ENCODE results near the gene TOGARAM2. TPM values are rescaled to one million over a fixed set of nuclear protein-coding genes. Genes with fewer than 3 reads are reported as not detected.

TOGARAM2 gene
- polyA plus RNA-seq, 1 donor (not counting 4 experiments of a cell fraction or from before 2014, with no cell fraction given): 0.10 TPM

DNA sequence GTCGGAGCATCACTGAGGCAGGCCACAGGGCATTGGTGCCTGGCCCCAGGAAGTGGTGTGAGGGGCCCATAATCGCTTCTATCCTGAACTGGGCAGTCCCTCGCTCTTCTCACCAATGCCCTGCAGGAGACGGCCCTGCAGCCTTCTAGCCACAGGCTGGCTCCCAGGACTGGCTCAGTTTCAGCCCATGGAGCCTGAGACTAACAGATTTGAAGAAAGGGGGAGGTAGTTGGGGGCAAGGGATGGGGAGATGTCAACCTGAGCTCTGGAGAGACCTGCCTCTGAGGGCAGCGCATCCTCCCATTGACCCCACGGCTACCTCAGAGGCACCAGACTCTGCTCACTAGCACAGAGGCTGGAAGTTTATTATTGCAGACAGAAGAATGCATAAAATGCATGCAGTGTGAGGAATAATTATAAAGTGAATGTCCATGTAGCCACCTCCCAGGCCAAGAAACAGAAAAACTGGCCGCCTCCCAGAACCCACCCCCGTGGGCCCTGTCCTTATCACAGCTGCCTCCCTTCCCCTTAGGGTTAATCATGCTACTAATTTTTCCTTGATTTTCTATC is 1.4 kb downstream of the TOGARAM2 start:
- Histone ChIP-seq H3K9ac (ENCODE audit: control insufficient read depth, extremely low read depth, insufficient read depth, low read length) (no peak overlapping the region), H3K27ac (ENCODE audit: control insufficient read depth, insufficient read depth, low read length) (no peak overlapping the region), H2AFZ (ENCODE audit: control insufficient read depth, low read length) (no peak overlapping the region), H3K4me3 (ENCODE audit: control insufficient read depth in 2 of 3, extremely low read depth in 1 of 3, insufficient read depth in 2 of 3, low read depth in 1 of 3, low read length in 3 of 3) (no peak overlapping the region), H3K36me3 (ENCODE audit: control insufficient read depth in 2 of 2, extremely low read depth in 1 of 2, insufficient read depth in 2 of 2, low read length in 2 of 2) (no peaks in the 10 kb centered on the region), H4K20me1 (ENCODE audit: control insufficient read depth, extremely low read depth, insufficient read depth, low read length) (no peaks in the 10 kb centered on the region), H3K4me1 (ENCODE audit: control insufficient read depth, extremely low read depth, insufficient read depth, low read length) (no peaks in the 10 kb centered on the region), H3K79me2 (ENCODE audit: control insufficient read depth, insufficient read depth, low read length) (no peaks in the 10 kb centered on the region), H3K9me1 (ENCODE audit: control insufficient read depth, extremely low read depth, insufficient read depth, low read length) (no peaks in the 10 kb centered on the region), H3K4me2 (ENCODE audit: control insufficient read depth, extremely low read depth, insufficient read depth, low read depth, low read length) (no peak overlapping the region), H3K27me3 (ENCODE audit: control insufficient read depth, extremely low read depth, insufficient read depth, low read length) (no peaks in the 10 kb centered on the region), H3K9me3 (ENCODE audit: control insufficient read depth, low read depth, low read length) (no peaks in the 10 kb centered on the region)
- no peak for TF ChIP-seq EZH2 (IDR thresholded peaks at IDR 0.05; ENCODE audit: low read length)
- TF ChIP-seq, protein P1, sequence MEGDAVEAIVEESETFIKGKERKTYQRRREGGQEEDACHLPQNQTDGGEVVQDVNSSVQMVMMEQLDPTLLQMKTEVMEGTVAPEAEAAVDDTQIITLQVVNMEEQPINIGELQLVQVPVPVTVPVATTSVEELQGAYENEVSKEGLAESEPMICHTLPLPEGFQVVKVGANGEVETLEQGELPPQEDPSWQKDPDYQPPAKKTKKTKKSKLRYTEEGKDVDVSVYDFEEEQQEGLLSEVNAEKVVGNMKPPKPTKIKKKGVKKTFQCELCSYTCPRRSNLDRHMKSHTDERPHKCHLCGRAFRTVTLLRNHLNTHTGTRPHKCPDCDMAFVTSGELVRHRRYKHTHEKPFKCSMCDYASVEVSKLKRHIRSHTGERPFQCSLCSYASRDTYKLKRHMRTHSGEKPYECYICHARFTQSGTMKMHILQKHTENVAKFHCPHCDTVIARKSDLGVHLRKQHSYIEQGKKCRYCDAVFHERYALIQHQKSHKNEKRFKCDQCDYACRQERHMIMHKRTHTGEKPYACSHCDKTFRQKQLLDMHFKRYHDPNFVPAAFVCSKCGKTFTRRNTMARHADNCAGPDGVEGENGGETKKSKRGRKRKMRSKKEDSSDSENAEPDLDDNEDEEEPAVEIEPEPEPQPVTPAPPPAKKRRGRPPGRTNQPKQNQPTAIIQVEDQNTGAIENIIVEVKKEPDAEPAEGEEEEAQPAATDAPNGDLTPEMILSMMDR (optimal IDR thresholded peaks at IDR 0.05 in 1 of 3, IDR thresholded peaks at IDR 0.05 in 1 of 3, conservative IDR thresholded peaks at IDR 0.05 in 1 of 3; ENCODE audit: extremely low read depth in 1 of 3, insufficient read depth in 2 of 3, low read length in 3 of 3): no peak
- dilution Hi-C loops (cut with MboI; ENCODE audit: extremely low pct_ligation_motif_present, low sequenced_read_pairs): no loop called here
- no peak for FAIRE-seq
- no peak for DNase-seq (ENCODE audit: low read depth, low spot score)

DNA sequence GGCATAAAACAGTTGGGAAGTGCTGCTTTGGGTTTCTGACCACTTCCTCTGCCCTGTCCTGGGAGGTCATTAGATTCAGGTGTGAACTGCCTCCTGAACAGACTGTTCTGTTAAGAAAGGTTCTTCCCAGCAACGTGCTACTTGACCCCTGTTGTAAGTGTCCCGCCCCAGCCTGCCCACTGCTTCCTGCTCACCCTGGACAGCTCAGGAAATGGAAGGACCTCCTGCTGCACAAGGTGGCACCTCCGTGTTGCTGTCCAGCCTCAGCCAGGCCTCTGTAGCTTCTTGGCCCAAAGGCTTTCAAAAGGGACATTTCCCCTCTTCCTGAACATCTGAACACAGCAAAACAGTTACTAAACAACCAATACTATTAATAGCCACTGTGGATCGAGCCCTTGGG is 5.3 kb downstream of the TOGARAM2 start:
- Histone ChIP-seq H4K20me1 (ENCODE audit: control insufficient read depth, extremely low read depth, insufficient read depth, low read length) (no peaks in the 10 kb centered on the region), H3K27me3 (ENCODE audit: control insufficient read depth, extremely low read depth, insufficient read depth, low read length) (no peaks in the 10 kb centered on the region), H3K4me3 (ENCODE audit: control insufficient read depth in 2 of 3, extremely low read depth in 1 of 3, insufficient read depth in 2 of 3, low read depth in 1 of 3, low read length in 3 of 3) (no peak overlapping the region), H3K27ac (ENCODE audit: control insufficient read depth, insufficient read depth, low read length) (no peak overlapping the region), H3K9ac (ENCODE audit: control insufficient read depth, extremely low read depth, insufficient read depth, low read length) (no peak overlapping the region), H3K36me3 (ENCODE audit: control insufficient read depth in 2 of 2, extremely low read depth in 1 of 2, insufficient read depth in 2 of 2, low read length in 2 of 2) (no peaks in the 10 kb centered on the region), H2AFZ (ENCODE audit: control insufficient read depth, low read length) (no peak overlapping the region), H3K79me2 (ENCODE audit: control insufficient read depth, insufficient read depth, low read length) (no peaks in the 10 kb centered on the region), H3K9me1 (ENCODE audit: control insufficient read depth, extremely low read depth, insufficient read depth, low read length) (no peaks in the 10 kb centered on the region), H3K9me3 (ENCODE audit: control insufficient read depth, low read depth, low read length) (no peaks in the 10 kb centered on the region), H3K4me2 (ENCODE audit: control insufficient read depth, extremely low read depth, insufficient read depth, low read depth, low read length) (no peak overlapping the region), H3K4me1 (ENCODE audit: control insufficient read depth, extremely low read depth, insufficient read depth, low read length) (no peaks in the 10 kb centered on the region)
- DNase-seq (ENCODE audit: low read depth, low spot score) (no peak), FAIRE-seq (no peak)
- TF ChIP-seq EZH2 (IDR thresholded peaks at IDR 0.05; ENCODE audit: low read length): no peak
- TF ChIP-seq, protein P1 (optimal IDR thresholded peaks at IDR 0.05 in 1 of 3, IDR thresholded peaks at IDR 0.05 in 1 of 3, conservative IDR thresholded peaks at IDR 0.05 in 1 of 3; ENCODE audit: extremely low read depth in 1 of 3, insufficient read depth in 2 of 3, low read length in 3 of 3): no peak
- dilution Hi-C loops (cut with MboI; ENCODE audit: extremely low pct_ligation_motif_present, low sequenced_read_pairs): no loop called here

All from keratinocyte (primary cell).